PC-9 (cell line): ENCODE measurements around the gene GABRB1.
A peak's percentile ranks its signal among the peaks of the same experiment; 100 is the strongest.

ENCODE experiments used
- CTCF ChIP-seq: fragments of 200-600 bp; sonication (generic); conservative IDR thresholded peaks from 2 replicates; pipeline ENCODE4 v1.6.1; 2017; ENCODE audit warnings: mixed run types, antibody characterized with exemption, mild to moderate bottlenecking, moderate library complexity
- EZH2 ChIP-seq: fragments of 200-600 bp; sonication (generic); IDR thresholded peaks from 2 replicates; pipeline ENCODE4 v1.8.0; 2017; ENCODE audit warnings: antibody characterized with exemption, low read depth

GRCh38 chr4:47032405-47033106, 1.2 kb downstream of the GABRB1 start:
- TF ChIP-seq CTCF (peak; percentile 66), EZH2 (no peak)
